HG02588 (cell line): Measurements from ENCODE around the gene ZNF397.

Source experiments
- ATAC-seq: cut with Tn5 transposase; IDR thresholded peaks from one replicate; pipeline ENCODE4 v1.9.1; 2021; ENCODE audit warnings: mild to moderate bottlenecking, moderate library complexity; ENCODE audit not compliant: unreplicated experiment

The ZNF397 gene

GRCh38 chr18:35290094-35290735, 49.4 kb downstream of the ZNF397 start, which contains the start of gene ZSCAN30:
TSS of gene ZSCAN30 (minus strand) at chr18:35290229. CDS start at chr18:35264352, 25,877 bp downstream.
- peak; percentile 93 for ATAC-seq

DNA sequence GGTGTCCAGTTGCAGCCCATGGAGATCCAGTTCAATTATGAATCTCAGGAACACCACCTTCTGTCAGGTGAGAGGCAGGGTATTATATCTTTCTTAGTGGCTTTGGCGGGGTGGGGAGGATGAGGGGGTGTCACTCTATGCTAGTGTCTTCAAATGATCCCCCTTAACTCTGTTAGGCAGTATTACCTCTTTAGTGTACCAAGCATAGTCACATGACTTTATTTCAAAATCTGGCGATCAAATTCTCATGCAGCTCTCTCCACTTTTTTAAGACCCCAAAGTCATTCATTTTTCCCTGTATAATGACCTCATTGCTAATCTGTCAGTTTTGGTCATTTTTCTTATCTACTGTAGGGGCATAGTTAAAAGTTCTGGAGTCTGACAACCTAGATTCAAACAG, 50.3 kb downstream of the ZNF397 start:
- ATAC-seq: no peak

DNA sequence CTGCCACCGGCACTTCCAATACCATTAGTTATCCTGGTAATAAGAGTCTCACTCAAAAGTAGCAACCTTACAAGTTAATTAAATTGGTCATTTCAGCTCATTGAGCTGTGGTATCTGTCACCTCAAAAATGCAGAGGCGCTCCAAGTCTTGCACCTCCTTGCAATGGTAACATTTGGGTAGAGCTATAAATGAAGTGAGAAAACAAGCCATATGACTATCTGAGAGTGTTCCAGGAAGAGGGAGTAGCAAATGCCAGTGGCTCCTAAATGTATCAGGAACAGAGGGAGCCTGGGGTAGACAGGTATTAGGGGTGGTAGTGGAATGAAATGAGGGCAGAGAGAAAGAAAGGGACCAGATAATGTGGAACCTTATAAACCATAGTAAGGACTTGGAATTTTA, 55.2 kb downstream of the ZNF397 start:
- no peak for ATAC-seq

DNA sequence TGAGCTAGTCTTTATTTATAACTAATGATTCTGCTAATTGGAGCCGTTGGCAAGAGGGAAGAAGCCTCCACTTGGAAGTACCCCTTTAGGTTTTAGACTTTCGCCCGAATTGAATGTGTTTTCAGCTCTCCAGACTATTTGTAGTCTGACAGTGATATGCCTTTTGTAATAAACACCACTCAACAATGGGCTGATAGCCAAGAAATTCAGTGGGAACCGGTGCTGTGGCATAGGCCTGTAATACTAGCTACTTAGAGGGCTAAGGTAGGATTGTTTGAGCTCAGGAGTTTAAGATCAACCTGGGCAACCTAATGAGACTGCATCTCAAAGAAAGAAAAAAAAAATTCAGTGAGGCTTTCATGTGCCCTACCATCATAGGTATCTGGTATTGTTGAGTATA, 62.8 kb downstream of the ZNF397 start:
- no peak for ATAC-seq

GRCh38 chr18:35306588-35307250, 65.9 kb downstream of the ZNF397 start:
- no peak for ATAC-seq
